Measurements from ENCODE around the gene BMP7.

BMP7 gene

DNA sequence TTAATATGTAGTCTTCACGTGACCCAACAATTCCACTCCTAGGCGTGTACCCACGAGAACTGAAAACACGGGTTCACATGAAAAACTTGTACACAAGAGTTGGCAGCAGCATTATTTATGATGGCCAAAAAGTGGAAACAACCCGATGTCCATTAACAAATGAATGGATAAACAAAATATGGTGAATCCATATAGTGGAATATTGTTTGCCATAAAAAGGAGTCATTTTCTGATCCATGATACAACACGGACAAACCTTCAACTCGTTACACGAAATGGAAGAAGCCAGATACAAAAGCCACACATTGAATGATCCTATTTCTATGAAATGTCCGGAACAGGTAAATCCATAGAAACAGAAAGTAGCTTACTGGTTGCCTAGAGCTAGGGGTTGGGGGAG is 78.4 kb downstream of the BMP7 start:
- no peak for DNase-seq

DNA sequence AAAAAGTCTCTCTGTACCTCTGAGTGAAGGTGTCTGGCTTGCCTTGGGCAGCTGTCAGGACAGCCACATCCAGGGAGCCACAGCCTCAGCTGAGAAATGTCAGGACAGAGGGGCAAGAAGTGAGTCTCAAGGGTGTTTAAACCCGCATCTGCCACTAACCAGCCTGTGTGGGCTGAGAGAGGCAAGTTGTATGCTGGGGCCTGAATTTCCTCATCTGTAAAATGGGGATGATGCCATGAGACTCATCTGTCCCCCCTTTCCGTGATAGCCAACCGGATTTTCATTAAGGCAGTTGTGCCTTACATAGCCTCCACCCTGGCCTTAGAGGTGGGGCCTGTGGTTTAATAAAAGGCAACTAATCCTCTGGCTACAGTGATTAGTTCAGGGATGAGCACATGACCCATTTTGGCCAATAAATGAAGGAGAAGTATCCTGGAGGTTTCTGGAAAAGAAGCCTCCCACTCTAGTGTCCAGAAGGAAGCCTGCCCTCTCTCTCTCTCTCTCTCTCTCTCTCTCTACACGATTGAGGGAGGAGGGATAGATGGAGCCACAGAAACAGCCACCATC is 79.3 kb downstream of the BMP7 start:
- no peak for DNase-seq

DNA sequence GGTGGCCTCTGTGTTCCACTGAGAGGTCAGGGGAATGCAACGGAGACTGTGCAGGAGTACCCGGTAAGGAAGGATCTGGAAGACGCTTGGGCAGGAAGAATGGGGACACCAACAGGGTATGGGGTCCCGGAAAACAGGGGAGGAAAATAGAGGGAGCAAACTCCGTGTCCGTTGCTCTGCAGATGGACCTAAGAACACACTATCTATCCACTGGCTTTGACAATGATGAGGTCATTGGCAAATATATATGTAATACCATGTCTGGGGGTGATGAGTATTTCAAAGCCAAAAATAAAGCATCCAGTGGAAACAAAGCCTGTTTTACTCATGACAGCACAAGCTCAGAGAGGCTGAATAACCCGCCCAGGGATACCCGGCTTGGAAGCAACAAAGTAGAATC is 80.2 kb downstream of the BMP7 start:
- no peak for DNase-seq

DNA sequence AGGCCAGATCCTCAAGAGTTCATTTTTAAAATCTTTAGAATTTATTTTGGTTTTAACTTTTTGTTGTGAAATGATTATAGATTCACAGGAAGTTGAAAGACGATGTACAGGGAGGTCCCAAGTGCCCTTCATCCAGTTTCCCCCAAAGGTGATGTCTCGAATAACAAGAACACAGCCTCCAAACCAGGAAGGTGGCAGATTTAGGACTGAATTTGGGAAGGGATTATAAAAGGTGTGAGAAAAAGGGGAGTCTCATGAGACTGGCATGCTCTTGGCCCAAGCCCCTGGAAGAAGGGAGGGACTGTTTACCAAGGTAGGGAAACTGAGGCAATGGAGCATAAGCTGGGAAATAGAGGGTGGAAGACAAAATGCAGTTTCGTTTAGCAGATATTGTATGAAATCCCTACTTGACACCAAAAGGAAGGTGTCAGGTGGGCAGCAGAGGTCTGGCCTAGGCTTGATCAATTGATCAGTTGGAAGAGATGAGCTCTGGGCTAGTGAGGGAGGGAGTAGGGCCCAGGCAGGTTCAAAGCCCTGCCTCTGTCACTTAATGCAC is 81.2 kb downstream of the BMP7 start:
- DNase-seq, result no peak

DNA sequence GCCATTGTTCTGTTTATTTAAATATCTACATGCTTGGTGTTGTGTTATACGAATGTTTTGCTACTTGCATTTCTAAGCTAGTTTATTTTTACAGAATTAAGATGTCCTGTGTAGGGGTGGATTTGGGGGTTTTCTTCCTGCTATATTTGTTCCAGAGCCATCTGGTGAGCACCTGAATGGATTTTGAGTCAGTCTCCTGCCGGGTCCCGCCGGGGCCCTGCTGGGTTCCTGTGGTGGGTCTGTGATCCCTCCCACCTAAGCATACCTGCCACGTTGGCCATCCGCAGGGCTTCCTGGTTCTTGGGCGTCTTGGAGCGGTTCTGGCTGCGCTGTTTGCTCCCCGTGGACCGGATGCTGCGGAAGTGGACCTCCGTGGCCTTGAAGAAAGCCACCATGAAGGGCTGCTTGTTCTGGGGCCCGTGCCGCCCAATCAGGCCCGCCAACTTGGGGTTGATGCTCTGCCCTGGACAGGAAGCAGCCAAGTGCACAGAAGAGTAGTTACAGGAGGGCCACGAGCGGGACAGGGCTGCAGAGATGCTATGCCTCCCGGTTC is 82.9 kb downstream of the BMP7 start:
- DNase-seq, result no peak

DNA sequence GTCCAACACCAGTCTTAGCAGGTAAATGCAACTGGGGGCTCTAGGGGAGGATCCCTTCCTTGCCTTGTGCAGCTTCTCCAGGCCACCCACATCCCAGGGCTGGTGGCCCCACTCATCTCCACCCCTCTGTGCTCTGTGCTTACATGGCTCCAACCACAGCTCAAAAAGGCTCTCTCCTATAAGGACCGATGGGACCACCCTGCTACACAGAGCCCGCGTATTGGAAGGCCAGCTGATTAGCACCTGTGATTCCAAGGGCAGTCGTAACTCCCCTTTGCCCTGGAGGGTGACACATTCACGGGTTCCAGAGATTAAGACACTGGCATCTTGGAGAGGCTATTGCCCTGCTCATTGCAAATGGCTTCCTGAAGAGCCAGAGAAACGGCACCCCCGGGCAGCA is 84.8 kb downstream of the BMP7 start:
- no peak for DNase-seq

DNA sequence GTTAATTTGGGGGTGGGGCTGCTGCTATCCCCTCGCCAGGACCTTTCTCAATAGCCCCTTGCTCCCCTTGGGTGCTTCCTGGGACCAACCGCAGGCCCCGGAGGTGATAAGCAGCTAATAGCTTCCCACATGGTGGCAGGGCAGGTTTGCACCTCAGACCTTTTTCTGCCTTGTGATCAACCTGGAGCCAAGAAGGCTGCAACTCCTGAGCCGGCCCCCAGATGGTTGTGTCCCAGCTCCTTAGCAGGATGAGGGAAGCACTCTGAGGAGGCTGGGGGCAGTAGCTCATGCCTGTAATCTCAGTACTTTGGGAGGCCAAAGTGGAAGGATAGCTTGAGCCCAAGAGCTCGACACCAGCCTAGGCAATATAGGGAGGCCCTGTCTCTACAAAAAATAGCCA is 85.5 kb downstream of the BMP7 start:
- DNase-seq, result no peak

DNA sequence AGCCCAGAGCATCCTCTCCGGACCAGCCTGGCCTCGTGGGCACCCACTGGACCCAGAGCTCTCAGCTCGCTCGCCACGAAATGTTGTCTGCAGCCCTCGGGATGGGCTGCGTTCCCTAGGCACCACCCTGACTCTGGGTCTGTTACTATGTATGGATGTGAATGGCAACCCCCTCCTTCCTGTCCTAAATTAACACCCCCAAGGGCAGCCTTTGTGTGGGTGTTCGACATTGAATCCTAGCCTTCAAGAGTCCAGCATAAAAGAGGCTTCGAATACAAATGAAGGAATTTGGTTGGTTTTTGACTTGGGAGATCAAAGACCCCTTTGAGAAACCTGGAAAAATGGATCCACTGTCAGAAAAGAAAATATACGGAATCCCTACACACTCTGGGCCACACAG is 86.1 kb downstream of the BMP7 start:
- no peak for DNase-seq

DNA sequence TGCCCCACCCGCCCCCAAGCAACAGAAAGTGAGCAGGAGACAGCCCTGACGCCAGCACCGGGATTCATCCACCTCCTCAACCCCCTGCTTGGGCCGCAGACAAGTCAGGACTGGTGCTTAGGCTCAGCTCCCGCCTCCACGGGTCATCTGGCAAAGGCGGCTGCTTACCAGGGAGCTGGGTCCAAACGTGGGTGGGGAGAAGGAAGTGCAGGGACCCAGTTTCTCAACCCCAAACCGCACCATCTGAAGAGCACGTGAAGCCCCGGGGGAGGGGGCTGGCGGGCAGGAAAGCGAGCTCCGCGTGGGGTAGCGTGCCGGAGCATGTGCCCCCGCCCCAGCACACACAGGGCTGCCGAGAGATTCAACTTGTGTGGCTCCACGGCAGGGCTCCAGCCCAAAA is 87.2 kb downstream of the BMP7 start:
- no peak for DNase-seq

DNA sequence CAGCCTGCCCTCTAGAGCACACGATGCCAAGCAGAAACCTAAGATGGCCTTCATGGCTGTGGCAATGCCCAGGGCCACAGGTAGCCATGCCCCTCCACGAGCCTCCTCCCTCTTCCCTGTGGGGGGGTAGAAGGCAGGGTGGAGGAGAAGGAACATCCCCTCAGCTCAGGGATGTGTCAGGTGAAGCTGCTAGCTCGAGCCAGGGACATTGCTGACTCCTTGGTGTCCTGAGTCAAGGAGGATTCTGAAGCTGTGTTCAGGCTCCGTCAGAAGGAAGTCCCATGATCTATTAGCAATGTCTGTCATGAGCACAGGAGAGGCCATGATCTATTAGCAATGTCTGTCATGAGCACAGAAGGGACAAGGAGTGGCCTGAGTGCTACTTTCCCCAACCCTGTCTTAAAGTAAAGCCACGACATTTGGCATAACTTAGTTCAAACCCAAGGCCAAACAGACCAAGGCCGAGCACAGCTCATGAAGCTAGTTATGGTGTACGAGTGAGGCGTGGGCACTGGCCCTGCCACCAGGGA is 87.8 kb downstream of the BMP7 start:
- no peak for DNase-seq

DNA sequence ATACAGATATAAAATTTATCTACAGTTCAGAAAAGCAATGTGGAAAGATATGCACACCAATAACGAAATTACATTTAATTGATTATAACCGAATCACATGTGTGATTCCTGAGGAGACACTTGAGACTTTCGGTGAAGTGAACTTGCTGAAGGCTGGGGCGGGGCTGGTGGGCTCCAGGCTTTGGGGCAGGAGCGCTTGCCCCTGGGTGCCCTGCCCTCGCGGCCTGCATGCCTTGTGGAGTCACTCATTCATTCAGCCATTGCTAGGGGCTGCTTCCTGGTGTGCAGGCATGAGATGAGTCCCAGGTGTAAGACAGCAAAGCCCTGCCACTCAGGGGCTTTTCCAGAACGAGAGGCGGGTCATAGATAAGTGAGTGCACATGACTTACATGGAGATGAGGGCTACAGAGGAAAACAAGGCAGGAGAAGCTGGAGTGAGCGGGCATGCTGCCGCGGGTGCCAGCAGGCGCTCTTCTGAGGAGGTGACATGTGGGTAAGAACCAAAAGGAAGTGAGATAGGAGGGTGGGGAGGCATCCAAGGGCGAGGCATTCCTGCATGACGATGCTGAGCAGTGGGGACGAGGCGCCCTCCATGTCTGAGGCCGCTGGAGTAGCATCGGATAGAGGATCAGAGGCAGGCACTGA is 88.7 kb downstream of the BMP7 start:
- no peak for DNase-seq

DNA sequence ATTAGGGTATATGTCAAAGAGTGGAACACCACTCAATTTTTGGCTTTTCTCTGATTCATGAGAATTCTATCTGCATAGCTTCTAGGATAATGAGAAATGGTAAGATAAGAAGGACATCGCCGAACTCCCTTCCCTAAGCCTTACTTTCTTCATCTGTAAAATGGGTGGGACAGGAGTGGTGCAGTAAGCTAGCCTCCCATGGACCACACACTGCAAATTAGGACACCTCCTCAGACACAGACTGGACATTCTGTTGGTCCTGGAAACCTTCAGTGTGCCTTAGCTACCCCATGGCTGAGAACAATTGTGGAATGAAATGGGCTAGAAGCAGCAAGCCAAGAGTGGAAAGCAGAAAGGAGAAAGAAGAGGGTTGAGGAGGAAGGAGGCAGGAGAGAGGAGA is 89.6 kb downstream of the BMP7 start:
- DNase-seq, result no peak

DNA sequence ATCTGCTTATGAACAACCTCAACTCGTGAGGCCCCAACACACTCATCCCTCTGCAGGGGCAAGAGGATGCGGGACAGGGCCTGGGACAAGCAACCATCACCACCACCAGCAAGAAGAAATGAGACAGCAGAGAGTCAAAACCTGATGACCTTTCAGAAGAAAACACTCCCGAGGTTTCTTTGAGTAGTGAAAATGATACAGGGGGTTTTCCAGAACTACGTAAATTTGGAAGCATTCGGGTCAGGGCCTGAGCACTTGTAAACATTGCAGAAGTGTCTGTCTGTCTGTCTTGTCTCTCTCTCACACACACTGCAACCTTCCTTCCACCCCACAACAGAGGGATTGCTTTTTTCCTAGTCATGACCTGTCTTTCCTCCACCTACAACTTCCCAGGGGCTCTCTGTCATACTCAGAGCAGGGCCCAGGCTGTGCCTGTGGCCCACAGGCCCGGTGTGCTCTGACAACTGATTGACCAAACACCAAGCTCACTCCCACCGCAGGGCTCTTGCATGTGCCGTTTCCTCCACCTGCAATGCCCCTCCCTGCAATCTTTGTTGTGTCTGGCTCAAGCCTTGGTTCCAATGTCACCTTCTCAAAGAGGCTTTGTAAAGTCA is 90.9 kb downstream of the BMP7 start:
- DNase-seq, result no peak

DNA sequence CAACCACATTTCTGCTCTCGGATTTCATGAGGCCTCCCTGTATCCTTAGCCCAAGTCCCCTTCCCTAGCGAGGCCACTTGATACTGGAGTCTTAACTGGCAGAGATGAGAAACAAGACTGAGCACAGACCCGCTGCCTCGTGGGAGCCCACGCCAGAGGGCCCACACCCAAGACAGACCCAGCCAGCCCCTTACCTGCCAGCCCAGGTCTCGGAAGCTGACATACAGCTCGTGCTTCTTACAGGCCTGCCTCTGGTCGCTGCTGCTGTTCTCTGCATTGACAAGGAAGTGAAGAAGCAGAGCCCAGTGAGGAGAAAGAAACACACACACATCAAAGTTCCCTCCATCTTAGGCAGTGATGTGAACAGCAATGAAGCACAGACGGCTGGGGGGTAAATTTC is 91.7 kb downstream of the BMP7 start:
- no peak for DNase-seq

DNA sequence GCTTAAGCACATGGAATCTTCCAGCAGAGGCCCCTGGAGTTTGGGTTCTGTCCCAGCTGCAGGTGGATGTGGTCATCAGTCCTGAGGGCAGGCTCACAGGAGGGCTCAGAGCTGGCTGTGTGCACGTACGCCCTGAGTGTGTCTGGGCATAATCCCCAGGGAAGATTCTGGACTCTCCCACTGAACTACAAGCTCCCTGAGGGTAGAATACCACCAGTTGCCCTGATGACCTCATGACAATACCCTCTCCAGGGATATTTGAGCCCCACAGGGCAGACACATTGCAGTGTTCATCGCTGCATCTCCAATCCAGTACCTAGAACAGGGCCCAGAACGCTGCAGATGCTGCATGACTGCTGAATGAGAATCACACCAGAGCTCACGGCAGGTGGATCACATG is 92.5 kb downstream of the BMP7 start:
- no peak for DNase-seq

DNA sequence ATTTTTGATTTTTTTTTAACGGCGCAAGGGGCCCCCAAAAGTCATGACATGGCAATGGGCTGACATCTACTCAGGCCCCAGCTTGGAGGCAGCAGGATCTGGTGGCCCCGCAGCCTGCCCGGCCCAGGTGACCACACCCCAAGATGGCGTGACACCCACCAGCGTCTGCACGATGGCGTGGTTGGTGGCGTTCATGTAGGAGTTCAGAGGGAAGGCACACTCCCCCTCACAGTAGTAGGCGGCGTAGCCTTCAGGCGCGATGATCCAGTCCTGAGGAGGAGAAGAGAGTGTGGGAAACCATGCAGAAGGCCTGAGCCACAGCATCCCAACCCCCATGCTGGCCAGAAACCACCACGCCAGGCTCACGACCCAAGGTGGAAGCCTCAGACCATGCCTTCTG is 93.4 kb downstream of the BMP7 start:
- DNase-seq, result no peak

DNA sequence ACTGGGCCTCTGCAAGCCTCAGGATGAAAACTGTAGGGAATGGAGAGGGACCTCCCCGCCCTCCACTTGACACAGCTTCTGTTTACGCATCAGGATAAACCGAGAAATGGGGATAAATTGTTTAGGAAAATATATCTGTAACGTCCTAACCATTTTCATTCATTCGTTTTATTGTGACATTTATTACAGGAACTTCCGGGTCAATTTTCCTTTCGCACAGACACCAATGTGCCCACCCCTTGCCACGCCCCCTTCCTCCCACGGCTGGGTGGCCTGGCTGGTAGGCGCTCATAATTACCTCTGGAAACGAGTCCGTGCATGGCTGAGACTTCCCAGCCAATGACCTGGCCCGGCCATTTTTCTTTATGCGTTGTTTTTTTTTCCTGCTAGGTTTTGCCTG is 96.1 kb downstream of the BMP7 start:
- no peak for DNase-seq

DNA sequence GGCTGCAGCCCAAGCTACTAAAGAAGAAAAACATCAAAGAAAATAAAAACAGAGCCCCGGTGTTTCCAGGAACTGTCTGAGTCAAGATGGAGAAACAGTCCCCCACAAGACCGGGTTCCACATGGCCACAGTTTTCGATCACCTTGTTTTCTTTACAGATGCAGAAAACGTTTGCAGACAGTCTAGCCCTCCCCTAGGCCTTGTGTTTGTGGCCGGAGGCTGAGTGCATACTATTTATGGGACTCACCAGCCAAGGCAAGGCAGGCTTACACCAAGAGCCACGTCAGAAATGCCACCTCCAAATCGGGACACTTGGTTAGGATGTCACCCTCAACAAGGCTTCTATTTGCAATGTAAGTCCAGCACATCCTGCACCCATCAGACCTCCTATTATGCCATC is 97.3 kb downstream of the BMP7 start:
- DNase-seq, result no peak

DNA sequence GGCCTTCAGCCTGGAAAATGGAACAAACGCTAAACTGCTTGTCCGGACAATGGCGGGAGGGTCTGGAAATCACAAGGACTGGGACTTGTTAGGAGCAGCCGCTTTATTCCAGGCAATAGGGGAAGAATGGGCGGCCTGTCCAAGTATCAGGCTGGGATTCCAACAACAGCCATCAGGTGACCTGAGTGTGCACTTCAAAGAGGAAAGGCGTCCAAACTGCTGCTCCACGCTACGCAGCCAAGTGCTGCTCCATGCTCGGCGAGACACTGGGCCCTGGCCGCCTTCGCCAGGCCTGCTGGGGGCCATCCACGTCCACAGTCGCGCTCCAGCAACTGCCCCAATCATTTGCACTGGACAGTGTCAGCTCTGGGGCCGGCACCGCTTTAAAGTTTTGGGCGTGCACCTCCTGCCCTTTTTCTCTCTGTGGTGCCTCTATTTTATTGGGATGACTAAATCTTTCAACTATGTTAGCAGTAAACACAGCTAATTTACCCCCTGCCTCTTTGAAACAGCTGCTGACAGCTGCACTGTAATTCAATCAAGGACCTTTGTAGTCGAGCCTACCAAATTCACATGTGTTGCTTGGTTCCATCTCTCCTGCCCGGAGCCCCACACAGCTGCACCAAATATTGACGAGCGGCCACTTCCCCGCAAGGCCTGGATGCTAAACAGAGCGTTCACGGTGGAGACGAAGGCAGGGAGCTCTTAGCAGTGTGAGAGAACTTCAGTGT is 98.3 kb downstream of the BMP7 start:
- no peak for DNase-seq

DNA sequence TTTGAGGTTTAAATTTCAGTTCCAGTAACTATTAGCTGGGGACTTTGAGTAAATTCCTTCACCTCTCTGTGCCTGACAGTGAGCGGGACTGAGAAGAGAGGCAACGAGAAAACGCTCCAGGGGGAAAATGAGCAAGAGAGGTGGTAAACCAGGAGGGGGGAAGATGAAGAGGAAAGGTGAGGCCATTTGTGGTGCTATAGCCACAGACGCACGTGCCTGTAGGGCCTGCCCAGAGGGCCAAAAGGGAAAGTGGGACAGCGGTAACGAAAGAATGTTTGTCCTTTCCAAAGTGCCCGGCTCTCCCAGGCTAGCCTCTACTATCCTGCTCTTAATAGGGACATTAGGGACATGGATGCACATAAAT is 99.2 kb downstream of the BMP7 start:
- DNase-seq, result no peak

DNA sequence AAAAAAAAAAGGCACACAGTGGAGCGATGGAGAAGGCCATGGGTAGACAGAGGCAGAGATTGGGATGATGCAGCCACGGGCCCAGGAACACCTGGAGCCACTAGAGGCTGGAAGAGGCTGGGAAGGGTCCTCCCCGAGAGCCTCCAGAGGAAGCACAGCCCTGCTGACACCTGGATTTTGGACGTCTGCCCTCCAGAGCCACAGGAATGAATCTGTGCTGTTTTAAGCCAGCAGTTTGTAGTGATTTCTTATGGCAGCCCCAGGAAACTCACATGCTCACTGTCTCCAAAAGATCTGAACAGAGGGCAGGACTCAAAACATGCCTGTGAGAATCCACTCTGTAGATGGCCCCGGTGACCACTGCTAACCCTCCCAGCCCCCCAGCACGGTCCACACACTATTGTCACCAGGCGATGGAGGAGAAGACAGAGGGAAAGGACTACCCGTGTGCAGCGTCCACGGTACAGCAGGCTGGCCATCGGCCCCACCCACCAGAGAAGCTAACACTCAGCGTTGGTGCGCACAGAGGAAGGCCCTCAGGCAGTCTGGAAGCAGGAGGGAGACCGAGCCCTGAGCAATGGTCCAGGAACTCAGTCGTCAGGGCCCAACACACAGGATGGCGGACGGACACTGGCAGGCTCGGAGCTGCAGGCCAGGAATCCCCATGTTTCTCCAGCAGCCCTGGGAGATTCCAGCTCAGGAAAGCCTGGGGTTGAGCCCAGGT is 99.7 kb downstream of the BMP7 start:
- DNase-seq, result no peak

DNA sequence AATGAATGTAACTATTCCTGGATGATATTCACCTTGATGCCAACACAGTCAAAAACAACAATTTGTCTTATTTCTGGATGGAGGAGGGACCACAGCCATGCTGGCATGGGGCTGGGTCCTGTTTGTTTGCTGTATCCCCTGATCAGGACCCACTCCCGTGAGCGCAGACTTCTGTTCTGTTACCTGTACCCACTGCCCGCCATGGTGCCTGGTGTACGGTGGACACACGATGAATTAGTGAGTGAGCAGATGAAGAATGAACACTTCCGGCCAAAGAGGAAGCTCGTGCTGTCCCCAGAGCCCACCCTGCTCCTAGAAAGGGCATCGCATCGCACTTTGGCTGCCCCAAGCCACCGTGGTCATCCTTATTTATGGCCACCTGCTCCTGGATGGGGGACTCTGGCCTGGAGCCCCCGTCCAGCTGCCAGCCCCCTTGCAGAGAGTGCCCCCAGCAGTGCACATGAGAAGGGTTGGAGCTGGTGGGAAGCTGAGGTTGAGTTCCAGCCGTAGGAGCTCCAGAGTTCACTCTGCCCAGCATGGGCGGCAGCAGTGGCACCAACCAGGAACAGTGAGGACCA is 100.9 kb downstream of the BMP7 start:
- DNase-seq, result no peak

Data from CD4-positive, alpha-beta T cell treated with Interleukin-4 for 4 hours (primary cell).